GM19397 (cell line): ENCODE results near the gene PARD3.
"Not testable (repeated sequence)": the region's sequence is repeated elsewhere in the genome, so short reads cannot be mapped to it uniquely, and the experiment has no call there.

Experiments used
- ATAC-seq: cut with Tn5 transposase; IDR thresholded peaks from one replicate; pipeline ENCODE4 v1.9.1; 2021; ENCODE audit warnings: mild to moderate bottlenecking, moderate library complexity; ENCODE audit not compliant: unreplicated experiment

Gene PARD3

DNA sequence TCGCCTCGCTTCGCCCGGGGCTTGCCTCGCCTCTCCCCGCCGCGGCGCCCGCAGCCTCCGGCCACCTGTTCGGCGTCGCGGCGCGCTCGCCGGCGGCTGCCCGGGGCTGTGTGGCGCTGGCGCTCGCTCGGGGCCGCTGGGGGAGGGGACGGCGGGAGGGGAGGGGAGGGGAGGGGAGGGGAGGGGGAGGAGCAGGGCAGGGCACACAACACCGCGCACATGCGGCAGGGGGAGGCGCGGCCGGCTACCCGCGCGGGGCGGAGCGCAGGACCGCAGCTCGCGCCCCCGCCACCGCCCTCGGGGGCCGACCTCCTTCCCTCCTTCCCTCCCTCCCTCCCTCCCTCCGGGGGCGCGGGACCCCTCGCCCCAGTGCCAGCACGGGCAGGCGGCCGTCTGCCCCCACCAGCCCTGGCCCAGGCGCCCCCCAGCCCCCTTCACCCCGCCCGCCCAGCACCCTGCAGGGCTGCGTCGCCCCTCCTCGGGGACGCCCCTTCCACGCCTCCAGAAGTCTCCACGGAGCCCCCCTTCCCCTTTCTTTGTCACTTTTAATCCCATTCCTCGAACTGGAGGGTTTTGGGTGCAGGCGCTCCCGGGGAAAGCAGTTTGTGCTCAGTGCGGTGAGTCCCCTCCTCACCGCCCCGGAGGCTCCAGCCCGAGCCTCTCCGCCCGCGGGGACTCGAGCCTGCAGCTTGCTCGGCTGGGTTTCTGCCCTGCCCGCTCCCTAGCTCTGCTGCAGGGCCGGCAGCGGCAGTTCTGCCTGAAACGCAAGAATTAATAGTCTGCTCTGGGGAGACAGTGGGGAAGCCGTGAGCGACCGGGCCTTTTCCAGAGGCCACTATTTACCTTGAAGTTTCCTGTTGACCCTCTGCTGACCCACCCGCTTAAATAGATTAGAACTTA, at the start of gene PARD3:
Gene PARD3, minus strand, starts transcription at position 112 of the 900 bp plus-strand sequence. CDS start 301 bp downstream, outside the sequence.
- peak; percentile 57 for ATAC-seq

- ATAC-seq = no peak
These were observed 49.3 kb upstream of the PARD3 start for GRCh38 chr10:34864149-34865067.

DNA sequence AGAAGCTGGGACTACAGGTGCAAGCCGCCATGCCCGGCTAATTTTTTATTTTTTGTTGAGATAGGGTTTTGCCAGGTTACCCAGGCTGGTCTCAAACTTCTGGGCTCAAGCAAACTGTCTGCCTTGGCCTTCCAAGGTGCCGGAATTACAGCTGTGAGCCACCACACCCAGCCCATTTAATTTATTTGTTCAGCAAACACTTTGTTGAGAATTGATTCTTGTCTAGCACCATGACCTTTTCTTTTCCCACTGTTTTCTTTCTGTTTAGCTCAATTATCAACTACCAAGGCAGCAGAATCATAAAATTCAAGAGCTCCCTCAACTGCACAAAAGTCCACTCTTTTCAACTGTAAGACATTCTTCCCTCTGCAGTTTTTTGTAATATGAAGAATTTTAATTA, 47.8 kb upstream of the PARD3 start:
- no peak for ATAC-seq

DNA sequence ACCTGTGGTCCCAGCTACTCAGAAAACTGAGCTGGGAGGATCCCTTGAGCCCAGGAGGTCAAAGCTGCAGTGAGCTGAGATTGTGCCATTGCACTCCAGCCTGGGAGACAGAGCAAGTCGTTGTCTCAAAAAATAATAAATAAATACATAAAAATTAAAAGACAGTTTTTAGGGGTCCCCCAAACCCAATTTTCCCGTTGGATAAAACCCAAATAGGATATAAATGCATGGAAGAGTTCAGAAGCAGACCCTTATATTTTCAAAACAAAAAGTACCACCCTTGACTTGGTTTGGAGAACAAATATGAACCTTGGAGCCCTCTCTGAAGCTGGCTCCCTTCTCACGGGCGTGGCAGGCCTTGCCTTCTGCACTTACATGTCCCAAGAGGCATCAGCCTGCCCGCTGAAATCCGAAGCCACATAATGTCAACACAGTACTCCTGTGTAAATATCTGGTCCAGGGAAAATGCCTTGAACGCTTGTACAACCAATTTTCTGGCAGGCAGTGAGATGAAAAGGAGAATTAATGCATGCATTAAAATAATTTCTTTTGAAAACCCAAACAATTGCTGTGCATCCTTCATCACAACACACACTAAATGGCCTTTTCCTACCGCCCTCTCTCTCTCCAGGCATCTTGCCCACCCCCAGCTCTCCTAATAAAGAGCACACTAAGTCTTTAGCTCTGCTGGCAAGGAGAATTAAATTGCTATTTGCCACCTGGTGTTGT, 46.4 kb upstream of the PARD3 start:
- no peak for ATAC-seq

DNA sequence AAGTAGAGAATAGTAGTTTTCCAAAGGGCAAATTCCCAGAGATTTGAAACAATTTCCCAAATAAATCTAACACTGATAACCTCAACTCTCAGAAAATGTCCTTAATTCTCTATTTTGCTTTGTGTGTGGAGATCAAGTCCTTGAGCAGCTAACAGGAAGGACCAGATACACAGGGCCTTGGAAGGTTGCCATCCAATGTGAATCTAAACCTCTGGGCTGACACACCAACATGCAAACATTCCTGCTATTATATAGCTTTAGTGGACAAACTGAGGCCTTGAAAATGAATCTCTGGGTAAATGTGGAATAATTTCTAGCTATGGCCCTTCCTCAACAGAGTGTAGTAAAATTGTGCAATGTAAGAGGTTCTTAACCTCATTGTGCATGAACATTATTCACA, 44.1 kb upstream of the PARD3 start:
- ATAC-seq = no peak

DNA sequence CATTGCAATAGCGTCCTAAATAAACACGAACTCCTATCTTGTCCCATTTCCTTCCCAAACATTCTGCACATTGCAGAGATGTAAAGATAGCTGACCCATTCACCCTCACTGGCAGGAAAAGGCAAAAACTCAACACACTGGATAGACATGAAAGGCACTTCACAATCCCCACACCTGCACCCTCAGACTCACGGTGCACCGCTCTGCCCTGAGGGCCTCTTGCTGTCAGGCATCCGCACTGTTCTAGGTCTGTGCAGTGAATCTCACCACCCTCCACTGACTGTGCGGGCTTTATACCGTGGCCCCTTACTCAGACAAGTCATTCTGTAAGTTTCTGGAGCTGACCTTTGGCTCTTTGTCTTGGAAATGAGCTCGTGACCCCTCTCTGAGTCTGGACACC, 42.9 kb upstream of the PARD3 start:
- ATAC-seq = no peak

DNA sequence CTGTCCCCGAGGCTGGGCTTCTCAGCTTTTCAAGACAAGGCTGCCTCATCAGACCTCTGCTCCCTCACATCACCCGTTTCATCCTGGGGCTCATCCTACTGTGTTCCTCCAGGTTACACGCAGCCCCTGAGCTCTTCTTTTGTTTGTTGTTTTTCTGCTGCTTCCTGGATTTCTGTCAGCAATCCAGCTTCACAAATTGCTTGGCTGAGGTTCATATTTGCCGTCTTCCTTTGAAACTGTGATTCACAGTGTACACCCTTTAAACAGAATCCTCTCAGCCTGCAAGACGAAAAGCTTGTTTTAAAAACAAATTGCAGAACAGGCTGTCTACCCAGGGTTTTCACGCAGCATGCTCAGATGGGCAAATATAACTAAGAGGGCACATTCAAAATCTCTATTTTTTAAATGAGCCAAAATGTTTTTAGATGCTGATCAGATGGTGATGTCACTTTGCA, 39.1 kb upstream of the PARD3 start:
- ATAC-seq = no peak

DNA sequence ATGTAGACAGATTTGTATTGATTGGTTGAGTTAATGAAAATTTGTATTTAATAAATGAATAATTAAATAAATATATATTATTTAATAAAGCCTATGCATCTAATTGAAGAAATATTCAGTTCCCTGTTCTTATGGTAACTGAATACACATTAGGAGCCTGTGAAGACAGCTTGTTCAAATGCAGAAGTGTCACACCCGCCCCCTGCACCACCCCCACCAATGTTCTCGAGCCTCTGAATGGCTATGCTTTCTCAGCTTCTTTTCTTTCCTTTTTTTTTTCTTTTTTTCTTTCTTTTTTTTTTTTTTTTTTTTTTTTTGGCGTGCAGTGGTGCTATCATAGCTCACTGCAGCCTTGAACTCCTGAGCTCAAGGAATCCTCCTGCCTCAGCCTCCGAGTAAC, 38.3 kb upstream of the PARD3 start:
- ATAC-seq = no peak

GRCh38 chr10:34850558-34850957, 35.5 kb upstream of the PARD3 start:
- no peak for ATAC-seq

- ATAC-seq = no peak
These were observed 34.9 kb upstream of the PARD3 start for GRCh38 chr10:34850036-34850435.

GRCh38 chr10:34845070-34845469, 30.0 kb upstream of the PARD3 start:
- ATAC-seq = no peak

GRCh38 chr10:34844448-34844847, 29.4 kb upstream of the PARD3 start:
- ATAC-seq = no peak

DNA sequence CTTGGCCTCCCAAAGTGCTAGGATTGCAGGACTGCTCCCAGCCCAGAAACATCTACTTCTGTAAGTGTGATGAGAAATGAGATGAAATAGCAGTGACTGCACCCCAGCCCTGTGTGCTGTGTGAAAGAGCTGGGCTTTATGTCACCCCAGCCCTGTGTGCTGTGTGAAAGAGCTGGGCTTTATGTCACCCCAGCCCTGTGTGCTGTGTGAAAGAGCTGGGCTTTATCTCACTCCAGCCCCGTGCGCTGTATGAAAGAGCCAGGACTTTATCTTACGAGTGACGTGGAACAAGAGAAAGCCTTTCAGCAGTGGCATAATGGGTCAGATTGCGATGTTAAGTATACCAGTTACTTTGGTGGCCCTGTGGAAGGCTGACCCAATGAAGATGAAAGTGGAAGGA, 28.4 kb upstream of the PARD3 start:
- not testable (repeated sequence) for ATAC-seq

- no peak for ATAC-seq
These were observed 23.3 kb upstream of the PARD3 start for GRCh38 chr10:34838366-34838900.

- ATAC-seq = peak; percentile 66
These were observed 20.9 kb upstream of the PARD3 start for GRCh38 chr10:34835908-34836508.

DNA sequence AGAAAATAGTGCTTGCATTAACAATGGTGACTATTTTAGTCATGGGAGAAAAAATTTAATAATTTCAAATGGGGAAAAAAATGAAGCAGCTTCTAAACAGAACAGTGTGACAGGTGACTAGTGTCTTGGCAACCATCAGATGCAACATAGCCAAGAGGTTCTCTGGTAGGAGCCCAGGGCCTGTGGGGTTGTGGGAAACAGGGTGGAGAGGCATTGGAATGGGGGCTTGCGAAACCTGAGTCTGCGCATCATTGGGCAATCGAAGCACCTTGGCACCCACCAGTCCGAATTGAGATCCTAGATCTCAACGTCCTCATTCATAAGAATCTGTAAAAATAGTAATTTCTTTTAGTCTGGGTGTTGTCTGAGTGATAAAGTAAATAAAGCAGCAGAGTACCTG, 19.2 kb upstream of the PARD3 start:
- no peak for ATAC-seq

DNA sequence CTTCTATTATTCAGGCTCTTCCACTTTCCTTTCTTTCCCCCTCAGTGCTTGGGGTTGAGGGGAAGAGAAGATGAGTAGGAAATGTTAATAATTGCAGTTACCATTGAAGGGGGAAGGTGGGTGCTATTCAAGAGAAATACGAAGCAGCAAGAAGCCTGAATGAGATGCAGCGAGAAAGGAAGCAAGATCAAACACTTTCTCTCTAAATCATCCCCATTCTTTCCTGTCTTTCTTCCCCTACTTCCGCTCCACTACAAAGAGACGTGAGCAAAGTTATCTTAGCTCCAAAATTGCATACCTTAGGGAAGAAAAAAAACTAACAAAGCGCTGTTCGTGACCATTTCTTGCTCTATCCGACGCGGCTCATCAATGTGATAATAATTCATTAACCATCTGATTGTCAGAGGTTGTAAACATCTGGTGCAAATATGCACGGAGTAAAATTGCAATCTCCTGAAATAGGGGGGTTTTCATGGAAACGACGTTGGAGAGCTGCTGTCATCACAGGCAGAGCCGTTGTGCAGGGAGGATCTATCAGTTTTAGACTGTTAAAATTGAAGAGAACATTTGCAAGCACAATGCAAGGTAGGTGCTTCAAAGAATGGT, 15.2 kb upstream of the PARD3 start:
- no peak for ATAC-seq

DNA sequence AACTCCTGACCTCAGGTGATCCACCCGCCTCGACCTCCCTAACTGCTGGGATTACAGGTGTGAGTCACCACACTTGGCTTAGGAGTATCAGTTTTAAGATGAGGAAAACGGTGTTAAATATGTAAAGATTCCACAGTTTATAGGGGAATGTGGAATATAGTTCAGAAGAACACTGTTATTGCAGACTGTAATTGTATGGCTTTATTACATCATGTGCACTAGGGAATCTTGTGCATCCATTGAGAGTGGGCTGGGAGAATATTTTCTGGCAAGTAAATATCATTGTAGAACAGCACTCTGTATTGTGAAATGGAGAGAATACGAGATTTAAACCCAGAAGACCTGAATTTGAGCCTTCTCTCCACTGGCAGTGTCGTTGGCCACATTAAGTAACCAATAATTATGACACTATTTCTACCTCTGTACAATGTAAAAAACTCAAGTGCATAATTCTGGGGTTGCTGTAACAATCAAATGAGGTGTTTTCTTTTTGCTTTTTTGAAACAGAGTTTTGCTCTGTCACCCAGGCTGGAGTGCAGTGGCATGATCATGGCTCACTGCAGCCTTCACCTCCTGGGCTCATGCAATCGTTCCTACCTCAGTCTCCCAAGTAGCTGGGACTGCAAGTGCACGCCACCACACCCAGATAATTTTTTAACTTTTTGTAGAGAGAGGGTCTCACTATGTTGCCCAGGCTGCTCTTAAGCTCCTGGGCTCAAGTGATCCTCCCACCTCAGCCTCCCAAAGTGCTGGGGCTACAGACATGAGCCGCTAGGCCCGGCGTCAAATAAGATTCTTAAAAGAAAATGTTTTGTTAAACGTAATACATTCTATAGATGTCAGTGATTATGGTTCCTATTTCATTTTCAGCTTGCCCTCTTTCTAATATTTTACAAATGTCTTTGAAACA, 12.0 kb upstream of the PARD3 start:
- no peak for ATAC-seq

- no peak for ATAC-seq
These were observed 11.1 kb upstream of the PARD3 start for GRCh38 chr10:34826221-34826620.
